H1 (cell line): ENCODE measurements around the gene ABHD10. TPM values are rescaled to one million over a fixed set of nuclear protein-coding genes. Genes with fewer than 3 reads are reported as not detected.

Experiments used
- CEBPB ChIP-seq: IDR thresholded peaks from 2 replicates; pipeline ENCODE4 v1.6.1; 2012; ENCODE audit warnings: low read depth, low read length
- HDAC6 ChIP-seq: IDR thresholded peaks from one replicate; pipeline ENCODE4 v1.7.1; 2012; ENCODE audit warnings: low read depth, mild to moderate bottlenecking, inconsistent platforms, low read length, moderate library complexity
- NANOG ChIP-seq: IDR thresholded peaks from 2 replicates; pipeline ENCODE4 v1.6.1; 2011; ENCODE audit warnings: low read length, low read depth, mild to moderate bottlenecking, inconsistent platforms; ENCODE audit not compliant: insufficient read depth, poor library complexity, severe bottlenecking
- NRF1 ChIP-seq: IDR thresholded peaks from 2 replicates; pipeline ENCODE4 v1.6.1; 2011; ENCODE audit warnings: mild to moderate bottlenecking, low read depth, low read length, improper control_type of control experiment
- POLR2A ChIP-seq, 2 experiments: IDR thresholded peaks; 1 replicate in 1 of 2; 2 replicates in 1 of 2; pipeline ENCODE4 v1.6.1; 2011; ENCODE audit warnings: low read depth in 2 of 2, low read length in 2 of 2, mild to moderate bottlenecking in 2 of 2; ENCODE audit errors: control extremely low read depth in 1 of 2
- RFX5 ChIP-seq: IDR thresholded peaks from 2 replicates; pipeline ENCODE4 v1.6.1; 2011; ENCODE audit warnings: low read depth, low read length, improper control_type of control experiment, borderline replicate concordance
- SAP30 ChIP-seq: fragments of 300-600 bp; sonication (generic); IDR thresholded peaks from 2 replicates; pipeline ENCODE4 v1.7.1; 2012; ENCODE audit warnings: low read length, moderate library complexity, mild to moderate bottlenecking, inconsistent platforms; ENCODE audit not compliant: insufficient read depth, insufficient replicate concordance
- polyA plus RNA-seq, 7 experiments: library from polyadenylated mRNA; depleted of rRNA in 3 of 7; stranded (reverse) in 5 of 7; unstranded in 2 of 7; fragments of >200 nt in 5 of 7; fragments of 200-250 nt in 2 of 7; gene quantifications; 1 replicate in 5 of 7; 2 replicates in 1 of 7; 4 replicates in 1 of 7; pipeline versions ENCODE4 v1.2.1 to v1.2.3, GENCODE V29; 2011 to 2013; ENCODE audit warnings: missing spikeins in 2 of 7, mixed read lengths in 2 of 7
- total RNA-seq: library from RNA; stranded (reverse); fragmentation: NEBNext Ultra II Directional; extraction: Animal tissue kit (Norgen Biotek cat#: 25700); gene quantifications from 2 replicates; pipeline ENCODE4 v1.2.1, GENCODE V29; 2021
- TF ChIP-seq, protein P1 (sequence below): IDR thresholded peaks from 2 replicates; pipeline ENCODE4 v1.6.1; 2012; ENCODE audit warnings: inconsistent platforms
- TF ChIP-seq, protein P2 (sequence below): fragments of 300-600 bp; sonication (generic); IDR thresholded peaks from 2 replicates; pipeline ENCODE4 v1.7.1; 2012; ENCODE audit warnings: low read length, moderate library complexity, mild to moderate bottlenecking, inconsistent platforms; ENCODE audit not compliant: insufficient replicate concordance

ABHD10 gene
- total and polyA plus RNA-seq, 2 of the 8 experiments (the other 6 are each of a cell fraction or from before 2014, with no cell fraction given): 10.9 to 24.6 TPM

DNA sequence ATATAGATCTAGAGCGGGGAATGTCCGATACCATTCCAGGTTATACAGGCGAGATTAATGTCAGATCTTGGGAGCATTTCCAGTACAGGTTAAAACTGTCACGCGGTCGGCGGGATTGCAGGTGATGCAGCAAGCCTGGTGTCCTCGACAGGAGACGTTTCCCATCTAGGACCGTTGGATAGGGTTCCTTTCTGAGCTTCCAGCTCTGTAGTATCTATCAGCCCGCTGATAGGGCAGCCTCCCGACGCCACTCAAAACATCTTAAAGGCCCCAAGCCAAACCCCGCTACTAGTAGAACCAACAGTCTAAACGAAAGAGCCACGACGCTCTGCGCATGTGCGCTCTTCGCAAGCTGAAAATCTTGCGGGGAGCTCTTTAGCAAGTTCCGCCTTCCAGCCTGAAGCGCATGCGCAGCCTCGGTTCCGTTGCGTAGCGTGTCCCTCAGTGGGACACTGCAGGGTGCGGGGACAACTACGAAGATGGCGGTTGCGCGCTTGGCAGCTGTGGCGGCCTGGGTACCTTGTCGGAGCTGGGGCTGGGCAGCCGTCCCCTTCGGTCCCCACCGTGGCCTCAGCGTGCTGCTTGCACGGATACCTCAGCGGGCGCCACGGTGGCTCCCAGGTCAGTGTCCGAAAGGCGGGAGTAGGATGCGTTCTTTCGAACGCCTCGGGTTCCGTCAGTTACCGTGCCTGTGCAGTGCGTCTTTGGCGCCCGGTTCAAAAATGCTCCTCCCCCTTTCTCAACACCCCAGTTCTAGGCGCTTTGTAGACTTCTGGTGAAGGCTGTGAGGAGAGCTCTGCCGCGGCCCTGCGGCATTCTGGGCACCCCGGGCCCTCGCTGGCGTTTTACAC is at the start of gene ABHD10 (continued):
- TF ChIP-seq, protein P1, sequence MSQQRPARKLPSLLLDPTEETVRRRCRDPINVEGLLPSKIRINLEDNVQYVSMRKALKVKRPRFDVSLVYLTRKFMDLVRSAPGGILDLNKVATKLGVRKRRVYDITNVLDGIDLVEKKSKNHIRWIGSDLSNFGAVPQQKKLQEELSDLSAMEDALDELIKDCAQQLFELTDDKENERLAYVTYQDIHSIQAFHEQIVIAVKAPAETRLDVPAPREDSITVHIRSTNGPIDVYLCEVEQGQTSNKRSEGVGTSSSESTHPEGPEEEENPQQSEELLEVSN: peak; percentile 68; the same call in 1 of the 2 replicates
- peak; percentile 47 for TF ChIP-seq SAP30
- peak; percentile 97 for TF ChIP-seq NRF1
- TF ChIP-seq POLR2A (IDR thresholded peaks at IDR 0.05; ENCODE audit: control extremely low read depth in 1 of 2, low read depth in 2 of 2, low read length in 2 of 2): peak; percentile 86 to 93
- no peak for TF ChIP-seq RFX5
- TF ChIP-seq, protein P2, sequence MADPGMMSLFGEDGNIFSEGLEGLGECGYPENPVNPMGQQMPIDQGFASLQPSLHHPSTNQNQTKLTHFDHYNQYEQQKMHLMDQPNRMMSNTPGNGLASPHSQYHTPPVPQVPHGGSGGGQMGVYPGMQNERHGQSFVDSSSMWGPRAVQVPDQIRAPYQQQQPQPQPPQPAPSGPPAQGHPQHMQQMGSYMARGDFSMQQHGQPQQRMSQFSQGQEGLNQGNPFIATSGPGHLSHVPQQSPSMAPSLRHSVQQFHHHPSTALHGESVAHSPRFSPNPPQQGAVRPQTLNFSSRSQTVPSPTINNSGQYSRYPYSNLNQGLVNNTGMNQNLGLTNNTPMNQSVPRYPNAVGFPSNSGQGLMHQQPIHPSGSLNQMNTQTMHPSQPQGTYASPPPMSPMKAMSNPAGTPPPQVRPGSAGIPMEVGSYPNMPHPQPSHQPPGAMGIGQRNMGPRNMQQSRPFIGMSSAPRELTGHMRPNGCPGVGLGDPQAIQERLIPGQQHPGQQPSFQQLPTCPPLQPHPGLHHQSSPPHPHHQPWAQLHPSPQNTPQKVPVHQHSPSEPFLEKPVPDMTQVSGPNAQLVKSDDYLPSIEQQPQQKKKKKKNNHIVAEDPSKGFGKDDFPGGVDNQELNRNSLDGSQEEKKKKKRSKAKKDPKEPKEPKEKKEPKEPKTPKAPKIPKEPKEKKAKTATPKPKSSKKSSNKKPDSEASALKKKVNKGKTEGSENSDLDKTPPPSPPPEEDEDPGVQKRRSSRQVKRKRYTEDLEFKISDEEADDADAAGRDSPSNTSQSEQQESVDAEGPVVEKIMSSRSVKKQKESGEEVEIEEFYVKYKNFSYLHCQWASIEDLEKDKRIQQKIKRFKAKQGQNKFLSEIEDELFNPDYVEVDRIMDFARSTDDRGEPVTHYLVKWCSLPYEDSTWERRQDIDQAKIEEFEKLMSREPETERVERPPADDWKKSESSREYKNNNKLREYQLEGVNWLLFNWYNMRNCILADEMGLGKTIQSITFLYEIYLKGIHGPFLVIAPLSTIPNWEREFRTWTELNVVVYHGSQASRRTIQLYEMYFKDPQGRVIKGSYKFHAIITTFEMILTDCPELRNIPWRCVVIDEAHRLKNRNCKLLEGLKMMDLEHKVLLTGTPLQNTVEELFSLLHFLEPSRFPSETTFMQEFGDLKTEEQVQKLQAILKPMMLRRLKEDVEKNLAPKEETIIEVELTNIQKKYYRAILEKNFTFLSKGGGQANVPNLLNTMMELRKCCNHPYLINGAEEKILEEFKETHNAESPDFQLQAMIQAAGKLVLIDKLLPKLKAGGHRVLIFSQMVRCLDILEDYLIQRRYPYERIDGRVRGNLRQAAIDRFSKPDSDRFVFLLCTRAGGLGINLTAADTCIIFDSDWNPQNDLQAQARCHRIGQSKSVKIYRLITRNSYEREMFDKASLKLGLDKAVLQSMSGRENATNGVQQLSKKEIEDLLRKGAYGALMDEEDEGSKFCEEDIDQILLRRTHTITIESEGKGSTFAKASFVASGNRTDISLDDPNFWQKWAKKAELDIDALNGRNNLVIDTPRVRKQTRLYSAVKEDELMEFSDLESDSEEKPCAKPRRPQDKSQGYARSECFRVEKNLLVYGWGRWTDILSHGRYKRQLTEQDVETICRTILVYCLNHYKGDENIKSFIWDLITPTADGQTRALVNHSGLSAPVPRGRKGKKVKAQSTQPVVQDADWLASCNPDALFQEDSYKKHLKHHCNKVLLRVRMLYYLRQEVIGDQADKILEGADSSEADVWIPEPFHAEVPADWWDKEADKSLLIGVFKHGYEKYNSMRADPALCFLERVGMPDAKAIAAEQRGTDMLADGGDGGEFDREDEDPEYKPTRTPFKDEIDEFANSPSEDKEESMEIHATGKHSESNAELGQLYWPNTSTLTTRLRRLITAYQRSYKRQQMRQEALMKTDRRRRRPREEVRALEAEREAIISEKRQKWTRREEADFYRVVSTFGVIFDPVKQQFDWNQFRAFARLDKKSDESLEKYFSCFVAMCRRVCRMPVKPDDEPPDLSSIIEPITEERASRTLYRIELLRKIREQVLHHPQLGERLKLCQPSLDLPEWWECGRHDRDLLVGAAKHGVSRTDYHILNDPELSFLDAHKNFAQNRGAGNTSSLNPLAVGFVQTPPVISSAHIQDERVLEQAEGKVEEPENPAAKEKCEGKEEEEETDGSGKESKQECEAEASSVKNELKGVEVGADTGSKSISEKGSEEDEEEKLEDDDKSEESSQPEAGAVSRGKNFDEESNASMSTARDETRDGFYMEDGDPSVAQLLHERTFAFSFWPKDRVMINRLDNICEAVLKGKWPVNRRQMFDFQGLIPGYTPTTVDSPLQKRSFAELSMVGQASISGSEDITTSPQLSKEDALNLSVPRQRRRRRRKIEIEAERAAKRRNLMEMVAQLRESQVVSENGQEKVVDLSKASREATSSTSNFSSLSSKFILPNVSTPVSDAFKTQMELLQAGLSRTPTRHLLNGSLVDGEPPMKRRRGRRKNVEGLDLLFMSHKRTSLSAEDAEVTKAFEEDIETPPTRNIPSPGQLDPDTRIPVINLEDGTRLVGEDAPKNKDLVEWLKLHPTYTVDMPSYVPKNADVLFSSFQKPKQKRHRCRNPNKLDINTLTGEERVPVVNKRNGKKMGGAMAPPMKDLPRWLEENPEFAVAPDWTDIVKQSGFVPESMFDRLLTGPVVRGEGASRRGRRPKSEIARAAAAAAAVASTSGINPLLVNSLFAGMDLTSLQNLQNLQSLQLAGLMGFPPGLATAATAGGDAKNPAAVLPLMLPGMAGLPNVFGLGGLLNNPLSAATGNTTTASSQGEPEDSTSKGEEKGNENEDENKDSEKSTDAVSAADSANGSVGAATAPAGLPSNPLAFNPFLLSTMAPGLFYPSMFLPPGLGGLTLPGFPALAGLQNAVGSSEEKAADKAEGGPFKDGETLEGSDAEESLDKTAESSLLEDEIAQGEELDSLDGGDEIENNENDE: no peak
- peak; percentile 7; the same call in 1 of the 2 replicates for TF ChIP-seq CEBPB
- TF ChIP-seq NANOG: no peak
- TF ChIP-seq HDAC6: no peak
